ENCODE data around the gene CCSER2.

DNA sequence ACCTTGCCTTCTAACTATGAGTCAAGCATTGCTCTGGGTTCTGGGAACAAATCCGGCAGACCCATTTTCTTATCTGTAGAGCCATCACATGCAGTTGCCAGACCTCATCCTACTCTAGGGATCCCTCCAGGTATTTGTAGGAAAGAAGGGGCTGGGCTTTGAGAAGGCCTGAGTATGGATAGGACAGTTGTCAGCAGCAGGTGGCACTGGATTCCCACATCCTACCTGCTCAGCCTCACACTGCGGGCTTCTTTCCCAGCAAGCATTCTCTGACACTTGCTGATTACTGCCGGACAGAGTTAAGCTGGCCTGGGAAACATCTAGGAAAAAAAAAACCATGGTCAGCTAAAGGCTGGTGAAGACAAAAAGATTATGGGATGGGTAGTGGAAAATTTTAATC lies 224.1 kb downstream of the CCSER2 start:
- TF ChIP-seq, protein P1, sequence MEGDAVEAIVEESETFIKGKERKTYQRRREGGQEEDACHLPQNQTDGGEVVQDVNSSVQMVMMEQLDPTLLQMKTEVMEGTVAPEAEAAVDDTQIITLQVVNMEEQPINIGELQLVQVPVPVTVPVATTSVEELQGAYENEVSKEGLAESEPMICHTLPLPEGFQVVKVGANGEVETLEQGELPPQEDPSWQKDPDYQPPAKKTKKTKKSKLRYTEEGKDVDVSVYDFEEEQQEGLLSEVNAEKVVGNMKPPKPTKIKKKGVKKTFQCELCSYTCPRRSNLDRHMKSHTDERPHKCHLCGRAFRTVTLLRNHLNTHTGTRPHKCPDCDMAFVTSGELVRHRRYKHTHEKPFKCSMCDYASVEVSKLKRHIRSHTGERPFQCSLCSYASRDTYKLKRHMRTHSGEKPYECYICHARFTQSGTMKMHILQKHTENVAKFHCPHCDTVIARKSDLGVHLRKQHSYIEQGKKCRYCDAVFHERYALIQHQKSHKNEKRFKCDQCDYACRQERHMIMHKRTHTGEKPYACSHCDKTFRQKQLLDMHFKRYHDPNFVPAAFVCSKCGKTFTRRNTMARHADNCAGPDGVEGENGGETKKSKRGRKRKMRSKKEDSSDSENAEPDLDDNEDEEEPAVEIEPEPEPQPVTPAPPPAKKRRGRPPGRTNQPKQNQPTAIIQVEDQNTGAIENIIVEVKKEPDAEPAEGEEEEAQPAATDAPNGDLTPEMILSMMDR (IDR thresholded peaks at IDR 0.05), result no peak
- TF ChIP-seq POLR2A (IDR thresholded peaks at IDR 0.05), result no peak

Measured in right lobe of liver (tissue), 4 donors.